GM19025 (cell line): ENCODE data around the gene SLC7A6OS.
A peak's percentile ranks its signal among the peaks of the same experiment; 100 is the strongest.
"Not testable (repeated sequence)": the region's sequence is repeated elsewhere in the genome, so short reads cannot be mapped to it uniquely, and the experiment has no call there.

Experiments used
- ATAC-seq: cut with Tn5 transposase; IDR thresholded peaks from one replicate; pipeline ENCODE4 v1.9.1; 2021; ENCODE audit warnings: mild to moderate bottlenecking, low read depth, moderate library complexity; ENCODE audit not compliant: unreplicated experiment

SLC7A6OS gene

GRCh38 chr16:68299571-68300453 is 10.9 kb downstream of the SLC7A6OS start:
- ATAC-seq, result no peak

DNA sequence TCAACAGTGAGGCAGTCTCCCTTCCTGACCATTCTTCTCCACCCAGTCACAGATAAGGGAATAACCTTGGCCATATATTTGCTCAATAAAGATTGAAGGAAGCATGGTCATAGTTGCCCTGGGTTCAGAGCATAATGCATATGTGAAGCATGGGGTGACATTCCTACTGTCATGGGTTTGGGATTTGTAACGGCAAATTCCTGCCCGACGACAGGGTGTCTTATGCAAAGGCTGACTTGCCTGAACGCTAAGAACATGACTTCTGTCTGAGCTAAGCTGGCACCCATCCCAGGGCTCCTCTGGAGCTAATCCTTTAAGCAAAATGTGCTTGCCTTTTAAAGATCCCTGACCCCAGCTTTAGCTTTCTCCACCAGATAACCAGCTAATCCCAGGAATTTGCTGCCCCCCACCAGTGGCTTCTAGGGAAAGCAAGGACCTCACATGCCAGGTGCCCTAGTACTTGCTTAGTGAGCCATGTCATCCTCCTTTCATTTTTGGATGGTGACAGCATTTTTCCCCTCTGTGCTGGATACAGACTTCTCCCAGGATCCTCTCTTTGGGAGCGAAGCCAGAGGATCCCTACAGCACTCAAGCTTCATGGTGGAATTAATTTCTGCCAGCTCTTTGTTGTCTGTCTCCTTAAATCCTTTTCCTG is 11.7 kb downstream of the SLC7A6OS start:
- no peak for ATAC-seq

DNA sequence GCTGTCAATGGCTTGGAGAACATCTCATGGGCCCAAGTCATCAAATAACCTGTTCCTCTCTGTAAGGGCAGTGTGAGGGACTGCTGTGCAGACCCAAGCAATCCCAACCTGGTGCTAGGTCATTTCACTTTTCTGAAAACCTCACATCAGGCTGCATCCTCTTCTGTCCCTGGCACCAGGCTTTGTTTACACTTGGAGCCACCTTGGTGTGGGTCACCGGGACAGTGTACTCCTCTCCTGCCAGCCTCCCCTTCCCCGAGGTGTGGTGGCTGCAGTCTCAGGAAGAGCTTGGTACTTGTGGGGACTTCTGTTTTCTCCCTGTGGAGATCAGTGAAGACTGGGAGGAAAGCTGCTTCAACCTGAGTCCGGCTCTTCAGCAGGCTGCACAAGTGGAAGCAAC is 12.4 kb downstream of the SLC7A6OS start:
- no peak for ATAC-seq

DNA sequence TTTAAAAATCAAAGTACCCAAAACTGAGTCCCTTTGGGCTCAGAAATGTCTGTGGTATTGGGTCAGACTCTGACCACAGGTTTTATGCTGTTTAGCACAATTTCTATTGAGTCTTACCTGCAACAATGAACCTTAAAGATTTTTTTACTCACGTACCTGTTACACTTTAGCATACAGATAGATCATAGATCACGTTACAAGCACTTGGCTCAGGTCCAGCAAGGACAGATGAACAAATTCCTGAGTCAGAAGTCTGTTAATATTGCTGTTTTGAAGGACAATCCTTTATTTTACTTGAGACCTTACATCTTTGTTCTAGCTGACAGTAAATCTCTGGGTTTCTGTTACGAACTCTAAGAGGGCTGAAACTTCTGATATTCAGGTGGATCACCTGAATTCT is 12.8 kb downstream of the SLC7A6OS start:
- no peak for ATAC-seq

- no peak for ATAC-seq
Measured at GRCh38 chr16:68296693-68297092, 14.1 kb downstream of the SLC7A6OS start.

- no peak for ATAC-seq
Measured at GRCh38 chr16:68296291-68296690, 14.5 kb downstream of the SLC7A6OS start.

DNA sequence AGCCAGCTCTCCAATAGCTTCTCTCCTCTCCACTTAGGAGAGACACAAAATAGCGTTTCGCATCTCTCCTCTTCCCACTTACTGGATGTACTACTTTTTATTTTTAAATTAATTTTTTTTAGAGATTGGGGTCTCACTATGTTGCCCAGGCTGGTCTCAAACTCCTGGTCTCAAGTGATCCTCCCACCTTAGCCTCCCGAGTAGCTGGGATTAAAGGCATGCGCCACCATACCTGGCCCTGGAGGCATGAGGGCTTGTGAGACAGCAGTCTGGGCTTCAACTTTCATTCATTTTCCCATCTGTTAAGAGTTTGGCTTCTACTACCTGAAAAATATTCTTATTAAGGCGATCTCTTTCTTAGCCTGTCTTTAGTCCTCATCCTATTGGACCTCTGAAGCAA is 18.3 kb downstream of the SLC7A6OS start:
- no peak for ATAC-seq

DNA sequence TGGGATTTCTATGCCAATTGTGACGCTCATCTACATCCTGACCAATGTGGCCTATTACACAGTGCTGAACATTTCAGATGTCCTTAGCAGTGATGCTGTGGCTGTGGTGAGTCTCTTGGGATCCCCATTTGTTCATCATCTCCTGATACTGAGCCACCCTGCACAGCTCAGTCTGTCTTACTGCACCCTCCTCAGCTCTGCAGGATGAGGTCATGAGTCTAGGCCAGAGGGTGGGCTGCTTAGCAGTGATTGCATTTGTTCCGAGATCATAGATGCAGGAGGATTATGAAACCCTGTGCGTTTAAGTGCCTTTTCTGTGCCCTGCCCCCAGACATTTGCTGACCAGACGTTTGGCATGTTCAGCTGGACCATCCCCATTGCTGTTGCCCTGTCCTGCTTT is 19.5 kb downstream of the SLC7A6OS start:
- no peak for ATAC-seq

DNA sequence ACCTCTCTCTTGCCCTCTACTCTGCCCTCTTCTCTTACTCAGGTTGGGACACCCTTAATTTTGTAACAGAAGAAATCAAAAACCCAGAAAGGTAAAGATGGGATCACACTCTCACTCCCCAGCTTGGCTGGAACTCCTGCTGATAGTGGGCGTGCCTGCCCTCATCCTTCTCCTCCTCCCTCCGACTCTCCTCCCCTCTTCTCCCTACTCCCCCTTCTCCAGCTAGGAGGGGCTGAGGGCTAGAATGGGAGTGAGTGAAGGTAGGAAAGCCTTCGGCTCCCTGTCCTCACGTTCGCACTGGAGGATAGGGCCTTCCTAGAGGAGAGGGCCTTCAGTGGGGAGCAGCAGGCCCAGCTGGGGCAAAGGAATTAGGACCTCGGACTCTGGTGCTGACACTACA is 20.3 kb downstream of the SLC7A6OS start:
- ATAC-seq, result no peak

DNA sequence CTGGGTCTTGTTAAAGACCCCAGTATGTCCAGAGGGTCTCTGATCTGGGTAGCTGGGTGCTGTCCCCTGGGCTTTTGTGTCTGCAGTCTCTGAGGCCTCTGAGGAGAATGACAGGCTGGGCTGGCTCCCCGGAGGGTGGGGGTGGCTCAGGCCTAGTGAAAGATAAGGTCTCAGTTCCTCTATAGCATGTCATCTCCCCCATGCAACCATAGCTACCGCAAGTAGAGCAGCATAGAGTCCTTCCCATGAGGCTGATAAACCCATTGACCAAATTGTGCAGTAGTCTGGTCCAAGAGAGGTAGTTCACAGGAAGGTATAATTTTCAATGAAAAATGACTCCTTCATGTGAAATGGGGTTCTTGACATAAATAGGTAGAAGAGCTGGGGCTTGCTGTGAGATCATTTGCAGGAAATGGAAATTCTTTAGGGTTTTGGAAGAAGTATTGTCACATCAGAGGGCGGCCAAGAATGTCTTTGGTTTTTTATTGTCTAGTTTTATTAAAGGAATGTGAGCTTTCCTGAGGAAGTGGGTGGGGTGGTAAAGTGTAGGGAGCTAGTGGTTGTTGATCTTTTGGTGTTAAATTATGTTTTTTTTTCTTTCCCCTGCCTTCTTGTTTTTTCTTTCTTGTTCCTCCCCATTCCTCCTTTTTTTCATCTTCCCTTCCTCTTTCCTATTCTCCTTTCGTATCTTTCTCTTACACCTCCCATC is 21.0 kb downstream of the SLC7A6OS start:
- ATAC-seq, result peak; percentile 86

GRCh38 chr16:68289202-68289601 is 21.5 kb downstream of the SLC7A6OS start:
- ATAC-seq, result no peak

DNA sequence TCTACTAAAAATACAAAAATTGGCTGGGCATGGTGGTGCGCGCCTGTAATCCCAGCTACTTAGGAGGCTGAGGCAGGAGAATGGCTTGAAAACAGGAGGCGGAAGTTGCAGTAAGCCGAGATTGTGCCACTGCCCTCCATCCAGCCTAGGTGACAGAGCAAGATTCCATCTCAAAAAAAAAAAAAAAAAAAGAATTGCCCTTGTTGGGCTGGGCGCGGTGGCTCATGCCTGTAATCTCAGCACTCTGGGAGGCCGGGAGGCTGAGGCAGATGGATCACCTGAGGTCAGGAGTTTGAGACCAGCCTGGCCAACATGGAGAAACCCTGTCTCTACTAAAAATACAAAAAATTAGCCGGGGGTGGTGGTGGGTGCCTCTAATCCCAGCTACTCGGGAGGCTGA is 21.9 kb downstream of the SLC7A6OS start:
- not testable (repeated sequence) for ATAC-seq

DNA sequence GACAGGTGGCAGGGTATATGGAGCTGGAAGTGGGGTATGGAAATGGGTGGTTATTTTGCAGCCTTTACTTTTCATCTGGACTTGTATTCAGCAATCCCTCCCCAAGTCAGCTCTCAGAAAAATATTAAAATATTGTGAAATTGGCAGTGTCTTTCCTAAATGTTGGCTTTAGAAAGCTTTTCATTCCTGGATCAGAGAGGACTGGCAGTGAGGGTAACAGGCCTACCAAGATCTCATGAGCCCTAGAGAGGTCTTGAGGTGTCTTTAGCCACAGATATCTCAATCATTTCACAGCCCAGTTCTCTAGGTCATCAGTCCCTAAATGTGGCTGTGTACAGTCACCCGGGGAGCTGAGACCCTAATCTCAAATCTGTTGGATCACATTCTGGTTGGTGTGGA is 22.5 kb downstream of the SLC7A6OS start:
- ATAC-seq, result no peak

DNA sequence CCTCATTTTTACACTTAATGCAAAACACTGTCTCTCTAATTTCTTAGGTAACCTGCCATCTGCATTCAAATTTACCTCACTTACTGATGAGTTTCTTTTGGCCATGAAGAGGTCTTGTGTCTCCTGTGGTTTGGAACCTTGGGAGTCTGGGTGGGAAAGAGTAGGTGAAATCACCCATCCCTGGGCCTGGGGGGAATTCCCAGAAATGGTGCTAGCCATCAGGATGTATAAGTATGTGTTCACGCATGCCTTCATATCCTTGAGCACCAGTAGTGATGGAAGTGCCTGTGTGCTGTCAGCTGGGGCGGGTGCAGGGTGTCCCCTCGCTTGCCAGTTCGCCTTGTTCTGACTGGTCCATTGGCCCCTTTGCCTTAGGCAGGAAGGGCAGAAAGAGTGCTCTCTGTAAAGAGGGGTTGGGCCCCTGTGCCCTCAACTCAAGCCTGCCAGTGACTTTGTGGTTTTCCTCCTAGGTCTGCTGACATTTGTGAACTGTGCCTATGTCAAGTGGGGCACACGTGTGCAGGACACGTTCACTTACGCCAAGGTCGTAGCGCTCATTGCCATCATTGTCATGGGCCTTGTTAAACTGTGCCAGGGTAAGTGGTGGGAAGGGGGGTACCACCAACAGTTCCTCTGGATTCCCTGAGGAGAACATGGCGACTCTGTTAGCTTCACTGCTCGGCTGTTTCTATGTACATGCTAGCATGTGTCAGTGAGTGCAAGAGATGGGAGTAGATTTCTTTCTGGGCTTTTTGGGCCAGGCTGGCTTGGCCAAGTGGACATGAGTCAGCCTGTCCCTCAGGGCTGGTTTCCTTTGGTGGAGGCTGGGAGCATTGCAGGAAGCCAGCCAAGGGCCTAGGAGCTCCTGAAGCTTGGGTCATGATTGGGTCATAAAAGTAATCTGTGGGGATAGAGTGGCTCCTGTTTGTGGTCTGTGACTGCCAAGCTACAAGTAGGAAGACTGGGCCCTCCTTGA is 23.2 kb downstream of the SLC7A6OS start:
- ATAC-seq, result no peak

DNA sequence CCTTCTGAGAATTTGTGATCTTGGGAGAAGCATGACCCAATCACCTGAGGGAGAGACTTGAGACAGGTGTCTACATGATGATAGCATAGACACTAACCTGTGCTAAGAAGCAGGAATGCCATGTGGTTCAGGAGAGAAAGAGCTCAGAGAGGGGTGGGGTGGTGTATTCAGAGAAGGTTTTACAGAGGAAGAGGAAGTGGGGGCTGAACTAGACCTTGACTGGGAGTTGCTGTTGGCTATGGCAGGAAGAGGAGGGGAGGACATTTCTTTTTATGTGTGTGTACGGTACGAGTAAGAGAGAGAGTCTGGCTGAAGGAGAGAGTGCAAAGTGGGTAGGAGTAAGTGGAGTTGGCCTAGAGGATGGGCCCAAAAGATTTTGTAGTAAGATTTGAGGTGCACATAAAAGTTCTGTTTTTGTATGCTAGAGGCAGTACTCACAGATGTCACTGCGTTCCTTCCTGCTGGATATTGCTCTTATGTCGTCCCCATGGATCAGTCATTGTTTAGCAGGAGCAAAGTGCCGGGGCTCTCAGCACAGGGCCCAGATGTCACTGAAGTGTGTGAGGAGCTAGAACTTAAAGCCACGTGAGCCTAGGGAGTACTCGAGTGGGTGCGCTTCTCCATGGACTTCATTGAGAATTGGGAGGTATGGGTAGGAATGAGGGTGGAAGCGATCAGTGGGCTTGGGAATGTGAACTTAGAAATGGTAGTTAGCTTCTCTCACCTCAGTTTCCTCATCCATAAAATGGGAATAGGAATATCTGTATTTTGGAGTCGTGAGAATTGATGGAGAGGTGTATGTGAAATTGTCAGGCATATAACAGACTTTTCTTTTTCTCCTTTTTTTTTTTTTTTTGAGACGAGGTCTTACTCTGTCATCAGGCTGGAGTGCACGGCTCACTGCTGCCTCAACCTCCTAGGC is 24.3 kb downstream of the SLC7A6OS start:
- no peak for ATAC-seq

GRCh38 chr16:68285683-68286082 is 25.1 kb downstream of the SLC7A6OS start:
- ATAC-seq, result no peak

DNA sequence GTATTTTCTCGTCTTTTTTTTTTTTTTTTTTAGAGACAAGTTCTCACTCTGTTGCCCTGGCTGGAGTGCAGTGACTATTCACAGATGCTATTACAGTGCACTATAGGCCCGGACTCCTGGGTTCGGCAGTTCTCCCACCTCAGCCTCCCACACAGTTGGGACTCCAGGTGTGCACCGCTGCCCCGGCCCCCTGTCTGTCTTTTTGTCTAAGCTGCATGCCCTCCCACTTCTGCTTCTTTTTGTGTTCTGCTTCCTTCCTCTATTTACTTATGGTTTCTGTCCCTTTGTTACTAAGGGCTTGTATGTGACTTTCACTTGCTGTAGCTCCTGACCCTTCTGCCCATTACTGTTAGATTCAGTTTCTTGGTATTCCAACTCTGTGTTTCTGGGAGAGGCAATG is 25.9 kb downstream of the SLC7A6OS start:
- ATAC-seq, result peak; percentile 42

DNA sequence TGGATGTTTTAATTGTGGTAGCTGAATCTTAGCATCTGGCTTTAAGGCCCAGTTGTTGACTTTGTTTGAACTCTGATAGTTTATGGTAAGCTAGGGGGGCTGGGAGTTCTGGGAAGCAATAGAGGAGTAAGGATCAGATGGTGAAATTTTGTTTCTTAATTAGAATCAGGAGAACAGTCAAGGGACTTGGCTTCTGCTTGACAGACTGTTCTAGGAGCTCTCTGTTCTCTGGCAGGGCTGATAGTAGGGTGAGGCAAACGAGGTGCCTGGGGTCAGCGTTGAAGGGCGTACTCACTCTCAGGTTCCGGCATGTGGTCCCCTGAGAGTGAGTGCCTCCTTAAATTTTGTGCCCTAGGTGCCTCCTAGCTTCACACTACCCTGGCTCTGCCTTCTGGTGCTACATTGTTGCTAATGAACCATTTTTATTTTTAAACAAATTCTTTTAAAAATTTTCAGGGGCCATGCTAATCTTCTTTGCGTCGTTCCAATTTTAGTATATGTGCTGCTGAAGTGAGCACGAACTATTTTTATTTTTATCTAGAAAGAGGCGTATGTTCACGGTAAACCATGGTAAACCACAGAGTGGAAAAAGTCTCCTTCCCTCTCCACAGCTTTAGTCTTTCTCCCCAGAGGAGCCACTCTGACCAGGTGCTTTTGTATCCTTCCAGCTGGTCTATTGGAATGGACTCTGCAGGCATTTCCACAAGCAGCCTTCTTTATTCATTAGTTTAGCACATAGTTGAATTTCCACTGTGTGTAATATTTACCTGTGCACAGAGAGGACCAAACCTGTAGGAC is 26.7 kb downstream of the SLC7A6OS start:
- peak; percentile 45 for ATAC-seq
